Caco-2 (cell line): ENCODE results near the gene MAP2K5. TPM values are rescaled to one million over a fixed set of nuclear protein-coding genes. Genes with fewer than 3 reads are reported as not detected.

Experiments
- BruUV-seq: library from RNA; stranded (reverse); fragments of 400-500 nt; replicated peaks from 2 replicates; lab custom pipeline; 2021; lab: Mats Ljungman, UMichigan
- CTCF ChIA-PET: fragments of 300-600 bp; sonication (Branson Sonifier 250); formaldehyde crosslinking; loops from one replicate; lab custom pipeline; 2022; ENCODE audit warnings: antibody characterized with exemption; lab: Charles Lee
- POLR2A ChIA-PET: fragments of 300-600 bp; sonication (Branson Sonifier 250); formaldehyde crosslinking; loops from one replicate; lab custom pipeline; 2022; ENCODE audit warnings: antibody characterized with exemption; lab: Charles Lee
- DNase-seq, 2 experiments: peaks; one replicate each; pipeline versions ENCODE4 v3.0.0 to v3.0.0-alpha.2; 2020 to 2022
- H3K27me3 ChIP-seq: replicated peaks from 2 replicates; pipeline ENCODE4 v1.6.0; 2011; ENCODE audit warnings: low read length; ENCODE audit not compliant: control insufficient read depth, insufficient read depth
- H3K36me3 ChIP-seq: 2 replicates; pipeline ENCODE4 v1.5.1; 2011; ENCODE audit warnings: low read length; ENCODE audit not compliant: control insufficient read depth, insufficient read depth
- H3K4me1 ChIP-seq: fragments of 250-450 bp; sonication (Bioruptor Pico); 2 replicates; pipeline ENCODE4 v1.5.1; 2020; ENCODE audit warnings: mild to moderate bottlenecking
- H3K4me3 ChIP-seq: 2 replicates; pipeline ENCODE4 v1.5.1; 2011; ENCODE audit warnings: low read depth, mild to moderate bottlenecking, control low read depth, low read length
- H3K9me3 ChIP-seq: fragments of 250-450 bp; sonication (Bioruptor Pico); 2 replicates; pipeline ENCODE4 v1.5.1; 2020; ENCODE audit warnings: mild to moderate bottlenecking, moderate library complexity
- H3K27ac Mint-ChIP-seq: one replicate; pipeline ENCODE4 v1.8.0; 2022; ENCODE audit warnings: mixed read lengths; ENCODE audit not compliant: unreplicated experiment
- H3K27me3 Mint-ChIP-seq: one replicate; pipeline ENCODE4 v1.8.0; 2022; ENCODE audit warnings: mixed read lengths; ENCODE audit not compliant: insufficient read depth, unreplicated experiment
- H3K36me3 Mint-ChIP-seq: one replicate; pipeline ENCODE4 v1.8.0; 2022; ENCODE audit warnings: mild to moderate bottlenecking, mixed read lengths; ENCODE audit not compliant: insufficient read depth, unreplicated experiment
- H3K4me1 Mint-ChIP-seq: one replicate; pipeline ENCODE4 v1.8.0; 2022; ENCODE audit warnings: low read depth, mixed read lengths; ENCODE audit not compliant: unreplicated experiment
- H3K4me3 Mint-ChIP-seq: one replicate; pipeline ENCODE4 v1.8.0; 2022; ENCODE audit warnings: mild to moderate bottlenecking, moderate library complexity, mixed read lengths; ENCODE audit not compliant: unreplicated experiment
- H3K9me3 Mint-ChIP-seq: one replicate; pipeline ENCODE4 v1.8.0; 2022; ENCODE audit warnings: mixed read lengths; ENCODE audit not compliant: unreplicated experiment
- intact Hi-C: fragments of 100-400 bp; cut with micrococcal nuclease; formaldehyde crosslinking; loops from one replicate; pipeline ENCODE4 v1.10.0; 2022; ENCODE audit not compliant: unreplicated experiment
- total RNA-seq: library from RNA; stranded (reverse); gene quantifications from 2 replicates; pipeline ENCODE4 v1.2.3, GENCODE V29; 2022
- TF ChIP-seq, protein P1 (sequence below), 2 experiments: fragments of 200-600 bp in 1 of 2; IDR thresholded peaks; 1 replicate in 1 of 2; 2 replicates in 1 of 2; pipeline versions ENCODE4 v1.5.1 to v1.8.0; 2011 to 2022; ENCODE audit warnings: antibody characterized with exemption in 1 of 2, control low read depth in 1 of 2, inconsistent platforms in 1 of 2, low read depth in 1 of 2, low read length in 1 of 2, mild to moderate bottlenecking in 1 of 2, moderate library complexity in 1 of 2; ENCODE audit not compliant: insufficient read depth in 1 of 2, severe bottlenecking in 1 of 2, unreplicated experiment in 1 of 2

Gene MAP2K5
- total RNA-seq, 1 experiment from 2014 or later = 12.2 TPM

DNA sequence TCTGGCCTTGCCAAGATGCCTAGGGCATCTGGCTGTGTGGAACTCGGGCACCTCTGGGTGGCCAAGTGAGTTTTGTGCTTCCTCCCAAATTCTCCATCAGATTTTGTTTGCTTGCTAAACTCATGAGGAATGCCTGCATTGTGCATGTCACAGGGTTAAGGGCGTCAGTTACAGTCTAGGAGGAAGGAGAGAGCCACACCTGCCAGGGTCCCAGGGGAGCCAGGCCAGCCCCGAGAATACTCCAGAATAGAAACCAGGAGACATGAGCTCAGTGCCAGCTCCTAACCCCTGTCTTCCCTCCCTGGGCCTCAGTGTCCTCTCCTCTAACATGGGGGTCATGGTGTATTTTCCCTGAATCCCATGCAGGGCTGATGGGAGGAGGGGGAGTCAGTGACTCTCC is 260.8 kb downstream of the MAP2K5 start:
- H3K27me3 Mint-ChIP-seq = no peaks in the 10 kb centered on the region
- ChIA-PET POLR2A (no interaction called here), CTCF (no interaction called here)
- intact Hi-C loops = no loop called here
- Histone ChIP-seq H3K4me3 (no peak overlapping the region), H3K36me3 (no peaks in the 10 kb centered on the region), H3K9me3 (no peaks in the 10 kb centered on the region), H3K4me1 (no peaks in the 10 kb centered on the region), H3K27me3 (no peaks in the 10 kb centered on the region)
- H3K9me3 Mint-ChIP-seq = no peaks in the 10 kb centered on the region
- BruUV-seq = no TSS peak
- H3K36me3 Mint-ChIP-seq = no peaks in the 10 kb centered on the region
- peak in 1 of 2 experiments; percentile 10 for DNase-seq
- no peaks in the 10 kb centered on the region for H3K4me1 Mint-ChIP-seq
- no peak overlapping the region for H3K27ac Mint-ChIP-seq
- TF ChIP-seq, protein P1, sequence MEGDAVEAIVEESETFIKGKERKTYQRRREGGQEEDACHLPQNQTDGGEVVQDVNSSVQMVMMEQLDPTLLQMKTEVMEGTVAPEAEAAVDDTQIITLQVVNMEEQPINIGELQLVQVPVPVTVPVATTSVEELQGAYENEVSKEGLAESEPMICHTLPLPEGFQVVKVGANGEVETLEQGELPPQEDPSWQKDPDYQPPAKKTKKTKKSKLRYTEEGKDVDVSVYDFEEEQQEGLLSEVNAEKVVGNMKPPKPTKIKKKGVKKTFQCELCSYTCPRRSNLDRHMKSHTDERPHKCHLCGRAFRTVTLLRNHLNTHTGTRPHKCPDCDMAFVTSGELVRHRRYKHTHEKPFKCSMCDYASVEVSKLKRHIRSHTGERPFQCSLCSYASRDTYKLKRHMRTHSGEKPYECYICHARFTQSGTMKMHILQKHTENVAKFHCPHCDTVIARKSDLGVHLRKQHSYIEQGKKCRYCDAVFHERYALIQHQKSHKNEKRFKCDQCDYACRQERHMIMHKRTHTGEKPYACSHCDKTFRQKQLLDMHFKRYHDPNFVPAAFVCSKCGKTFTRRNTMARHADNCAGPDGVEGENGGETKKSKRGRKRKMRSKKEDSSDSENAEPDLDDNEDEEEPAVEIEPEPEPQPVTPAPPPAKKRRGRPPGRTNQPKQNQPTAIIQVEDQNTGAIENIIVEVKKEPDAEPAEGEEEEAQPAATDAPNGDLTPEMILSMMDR (IDR thresholded peaks at IDR 0.05; ENCODE audit: insufficient read depth in 1 of 2, low read depth in 1 of 2, low read length in 1 of 2, severe bottlenecking in 1 of 2, unreplicated experiment in 1 of 2) = no peak
- H3K4me3 Mint-ChIP-seq = no peak overlapping the region

DNA sequence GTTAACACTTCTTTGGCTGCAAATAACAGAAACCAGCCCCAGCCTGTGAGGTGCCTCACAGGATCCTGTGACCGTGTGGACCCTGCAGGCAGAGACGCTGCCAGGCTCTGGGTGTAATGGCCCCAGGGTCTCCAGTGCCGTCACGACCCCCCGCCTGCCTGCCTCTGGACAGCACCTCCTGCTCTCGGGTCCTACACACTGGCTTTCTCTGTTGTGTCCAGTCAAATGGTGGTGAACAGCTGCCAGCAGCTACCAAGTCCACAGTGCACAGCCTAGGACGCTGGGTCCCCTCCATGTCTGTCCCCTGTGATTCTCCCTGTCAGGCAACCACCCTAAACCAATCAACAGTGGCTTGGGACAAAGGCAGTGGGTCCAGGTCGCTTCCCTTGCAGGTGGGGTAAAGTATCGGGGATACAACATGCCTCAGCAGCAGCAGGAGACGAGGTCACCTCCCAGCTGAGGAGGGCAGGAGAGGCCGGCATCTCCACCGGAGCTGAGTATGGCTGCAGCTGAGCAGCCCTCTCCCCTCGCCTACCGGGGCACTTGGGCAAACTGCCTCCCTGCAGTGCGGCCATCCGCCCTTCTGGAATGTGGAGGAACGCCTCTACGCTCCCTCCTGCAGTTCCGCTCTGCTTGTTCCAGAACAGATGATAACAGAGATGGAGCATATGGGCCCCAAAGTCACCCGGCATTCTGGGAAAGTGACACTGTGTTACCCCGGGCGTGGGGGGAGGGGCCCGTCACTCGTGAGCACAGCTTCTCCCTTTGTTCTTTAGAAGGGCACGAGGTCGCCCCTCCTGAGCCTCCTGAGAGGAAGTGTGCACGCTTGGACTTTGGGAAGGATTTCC is 261.7 kb downstream of the MAP2K5 start:
- H3K4me1 ChIP-seq = no peaks in the 10 kb centered on the region
- H3K9me3 ChIP-seq = no peaks in the 10 kb centered on the region
- intact Hi-C loops = no loop called here
- POLR2A ChIA-PET = no interaction called here
- Mint-ChIP-seq H3K36me3 (no peaks in the 10 kb centered on the region), H3K4me3 (no peak overlapping the region), H3K27ac (no peak overlapping the region), H3K27me3 (no peaks in the 10 kb centered on the region), H3K9me3 (no peaks in the 10 kb centered on the region), H3K4me1 (no peaks in the 10 kb centered on the region)
- H3K27me3 ChIP-seq = no peaks in the 10 kb centered on the region
- CTCF ChIA-PET = no interaction called here
- TF ChIP-seq, protein P1 (IDR thresholded peaks at IDR 0.05; ENCODE audit: insufficient read depth in 1 of 2, low read depth in 1 of 2, low read length in 1 of 2, severe bottlenecking in 1 of 2, unreplicated experiment in 1 of 2) = no peak
- no peaks in the 10 kb centered on the region for H3K36me3 ChIP-seq
- no TSS peak for BruUV-seq
- no peak overlapping the region for H3K4me3 ChIP-seq
- peak in 1 of 2 experiments; percentile 30 for DNase-seq

DNA sequence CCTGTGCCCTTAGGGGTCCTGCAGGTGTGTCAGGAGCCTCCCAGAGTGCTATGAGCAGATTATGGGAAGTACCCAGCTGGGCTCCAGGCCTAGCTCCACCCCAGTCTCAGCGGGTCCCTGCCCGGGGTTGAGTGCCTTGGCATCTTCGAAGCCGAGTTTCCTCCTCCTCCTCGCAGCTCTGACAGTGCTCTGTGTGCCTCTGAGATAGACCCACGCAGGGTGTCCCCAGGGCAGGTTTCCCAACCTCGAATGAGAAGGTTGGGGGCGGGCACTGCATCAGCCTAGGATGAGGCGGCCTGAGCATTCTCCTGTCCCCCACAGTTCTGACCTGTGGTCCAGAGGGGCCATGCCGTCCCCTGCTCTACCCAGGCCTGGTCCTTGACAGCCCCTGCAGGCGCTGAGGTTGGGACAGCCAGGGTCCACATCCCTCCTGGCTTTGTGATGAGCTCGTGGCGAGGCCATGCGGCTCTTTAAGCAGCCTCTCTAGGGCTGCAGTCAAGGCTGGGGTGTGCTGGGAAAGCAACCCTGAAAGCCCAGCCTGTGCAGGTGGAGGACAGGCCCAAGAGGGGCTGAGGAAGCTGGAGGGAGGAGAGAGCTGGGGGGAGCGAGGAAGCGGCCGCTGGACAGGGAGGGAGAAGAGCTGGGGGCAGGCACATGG is 262.6 kb downstream of the MAP2K5 start:
- intact Hi-C loops = no loop called here
- Mint-ChIP-seq H3K4me1 (no peaks in the 10 kb centered on the region), H3K27ac (no peak overlapping the region), H3K36me3 (no peaks in the 10 kb centered on the region), H3K9me3 (no peaks in the 10 kb centered on the region), H3K27me3 (no peaks in the 10 kb centered on the region), H3K4me3 (no peak overlapping the region)
- Histone ChIP-seq H3K4me3 (no peak overlapping the region), H3K4me1 (no peaks in the 10 kb centered on the region), H3K27me3 (no peaks in the 10 kb centered on the region), H3K9me3 (no peaks in the 10 kb centered on the region), H3K36me3 (no peaks in the 10 kb centered on the region)
- ChIA-PET POLR2A (no interaction called here), CTCF (no interaction called here)
- no TSS peak for BruUV-seq
- TF ChIP-seq, protein P1 (IDR thresholded peaks at IDR 0.05; ENCODE audit: insufficient read depth in 1 of 2, low read depth in 1 of 2, low read length in 1 of 2, severe bottlenecking in 1 of 2, unreplicated experiment in 1 of 2) = no peak
- peak in 1 of 2 experiments; percentile 24 for DNase-seq
